ENCODE data around the gene CCDC28B. TPM values are rescaled to one million over a fixed set of nuclear protein-coding genes. Genes with fewer than 3 reads are reported as not detected.

Gene CCDC28B
- total and polyA plus RNA-seq, 2 of the 13 experiments (the other 11 are each of a cell fraction or from before 2014, with no cell fraction given), result 2.6 to 3.5 TPM

- TF ChIP-seq CSRNP1 (CRISPR knock-in tag; IDR thresholded peaks at IDR 0.05) (no peak), CTCF (CRISPR knock-in tag; IDR thresholded peaks at IDR 0.05) (peak; percentile 61), UBTF (CRISPR knock-in tag; IDR thresholded peaks at IDR 0.05) (0 out of 2 replicates have a peak, but pooled peaks have one; percentile 29), ZNF44 (CRISPR knock-in tag; IDR thresholded peaks at IDR 0.05) (no peak), ZNF574 (CRISPR knock-in tag; IDR thresholded peaks at IDR 0.05) (0 out of 2 replicates have a peak, but pooled peaks have one; percentile 32)
These were observed 42.0 kb downstream of the CCDC28B start (continued) for GRCh38 chr1:32242341-32242851.
